ENCODE data around the gene SCYL2. TPM values are rescaled to one million over a fixed set of nuclear protein-coding genes. Genes with fewer than 3 reads are reported as not detected.
A peak's percentile ranks its signal among the peaks of the same experiment; 100 is the strongest.

SCYL2 gene
- total and polyA plus RNA-seq, 2 of the 13 experiments (the other 11 are each of a cell fraction or from before 2014, with no cell fraction given), result 11.4 to 28.8 TPM

DNA sequence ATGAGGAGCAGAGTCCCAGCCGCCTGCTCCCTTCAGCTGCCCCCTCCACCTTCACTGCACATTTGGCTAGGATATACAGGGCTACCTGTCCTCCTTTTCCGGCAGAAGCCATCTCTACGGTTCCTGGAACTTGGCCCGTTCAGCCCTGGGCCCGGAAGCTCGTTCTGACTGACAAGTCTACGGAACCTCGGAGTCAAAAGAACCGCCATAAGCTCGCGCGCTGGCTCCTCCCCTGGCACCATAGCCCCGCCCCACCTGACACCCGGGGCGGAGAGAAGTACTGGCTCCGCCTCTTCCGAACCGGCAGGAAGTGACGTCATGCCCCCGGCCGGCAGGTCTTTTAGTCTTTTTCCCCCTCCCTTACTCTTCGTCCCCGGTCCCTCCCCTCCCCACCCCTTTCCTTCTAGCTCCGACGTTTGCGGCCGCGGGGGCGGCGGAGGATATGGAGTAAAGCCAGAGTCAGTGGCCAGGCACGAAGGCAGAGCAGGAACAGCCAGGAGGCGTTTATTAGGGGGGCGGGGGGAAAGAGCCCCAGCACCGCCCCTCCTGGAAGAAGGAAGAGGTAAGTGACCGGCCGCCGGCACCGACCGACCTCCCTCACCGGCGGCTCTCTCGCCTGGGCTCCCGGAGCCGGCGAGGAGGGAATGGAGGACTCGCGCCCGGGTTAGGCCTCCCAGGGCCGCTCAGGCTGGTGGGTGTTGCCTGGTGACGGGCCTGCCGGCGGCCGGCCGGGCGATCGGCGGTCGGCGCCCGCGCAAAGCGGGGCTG lies at the start of gene SCYL2, which contains the start of gene DEPDC4 (continued):
- TF ChIP-seq, protein P1, sequence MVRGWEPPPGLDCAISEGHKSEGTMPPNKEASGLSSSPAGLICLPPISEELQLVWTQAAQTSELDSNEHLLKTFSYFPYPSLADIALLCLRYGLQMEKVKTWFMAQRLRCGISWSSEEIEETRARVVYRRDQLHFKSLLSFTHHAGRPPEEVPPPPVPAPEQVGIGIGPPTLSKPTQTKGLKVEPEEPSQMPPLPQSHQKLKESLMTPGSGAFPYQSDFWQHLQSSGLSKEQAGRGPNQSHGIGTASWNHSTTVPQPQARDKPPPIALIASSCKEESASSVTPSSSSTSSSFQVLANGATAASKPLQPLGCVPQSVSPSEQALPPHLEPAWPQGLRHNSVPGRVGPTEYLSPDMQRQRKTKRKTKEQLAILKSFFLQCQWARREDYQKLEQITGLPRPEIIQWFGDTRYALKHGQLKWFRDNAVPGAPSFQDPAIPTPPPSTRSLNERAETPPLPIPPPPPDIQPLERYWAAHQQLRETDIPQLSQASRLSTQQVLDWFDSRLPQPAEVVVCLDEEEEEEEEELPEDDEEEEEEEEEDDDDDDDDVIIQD (CRISPR knock-in tag; IDR thresholded peaks at IDR 0.05; ENCODE audit: low read depth), result peak; percentile 15; the same call in 1 of the 2 replicates
- peak; percentile 69; the same call in 1 of the 2 replicates for TF ChIP-seq ZNF709 (CRISPR knock-in tag; IDR thresholded peaks at IDR 0.05)
- TF ChIP-seq, protein P2, sequence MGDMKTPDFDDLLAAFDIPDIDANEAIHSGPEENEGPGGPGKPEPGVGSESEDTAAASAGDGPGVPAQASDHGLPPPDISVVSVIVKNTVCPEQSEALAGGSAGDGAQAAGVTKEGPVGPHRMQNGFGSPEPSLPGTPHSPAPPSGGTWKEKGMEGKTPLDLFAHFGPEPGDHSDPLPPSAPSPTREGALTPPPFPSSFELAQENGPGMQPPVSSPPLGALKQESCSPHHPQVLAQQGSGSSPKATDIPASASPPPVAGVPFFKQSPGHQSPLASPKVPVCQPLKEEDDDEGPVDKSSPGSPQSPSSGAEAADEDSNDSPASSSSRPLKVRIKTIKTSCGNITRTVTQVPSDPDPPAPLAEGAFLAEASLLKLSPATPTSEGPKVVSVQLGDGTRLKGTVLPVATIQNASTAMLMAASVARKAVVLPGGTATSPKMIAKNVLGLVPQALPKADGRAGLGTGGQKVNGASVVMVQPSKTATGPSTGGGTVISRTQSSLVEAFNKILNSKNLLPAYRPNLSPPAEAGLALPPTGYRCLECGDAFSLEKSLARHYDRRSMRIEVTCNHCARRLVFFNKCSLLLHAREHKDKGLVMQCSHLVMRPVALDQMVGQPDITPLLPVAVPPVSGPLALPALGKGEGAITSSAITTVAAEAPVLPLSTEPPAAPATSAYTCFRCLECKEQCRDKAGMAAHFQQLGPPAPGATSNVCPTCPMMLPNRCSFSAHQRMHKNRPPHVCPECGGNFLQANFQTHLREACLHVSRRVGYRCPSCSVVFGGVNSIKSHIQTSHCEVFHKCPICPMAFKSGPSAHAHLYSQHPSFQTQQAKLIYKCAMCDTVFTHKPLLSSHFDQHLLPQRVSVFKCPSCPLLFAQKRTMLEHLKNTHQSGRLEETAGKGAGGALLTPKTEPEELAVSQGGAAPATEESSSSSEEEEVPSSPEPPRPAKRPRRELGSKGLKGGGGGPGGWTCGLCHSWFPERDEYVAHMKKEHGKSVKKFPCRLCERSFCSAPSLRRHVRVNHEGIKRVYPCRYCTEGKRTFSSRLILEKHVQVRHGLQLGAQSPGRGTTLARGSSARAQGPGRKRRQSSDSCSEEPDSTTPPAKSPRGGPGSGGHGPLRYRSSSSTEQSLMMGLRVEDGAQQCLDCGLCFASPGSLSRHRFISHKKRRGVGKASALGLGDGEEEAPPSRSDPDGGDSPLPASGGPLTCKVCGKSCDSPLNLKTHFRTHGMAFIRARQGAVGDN (CRISPR knock-in tag; IDR thresholded peaks at IDR 0.05), result peak; percentile 73
- TF ChIP-seq, protein P3, sequence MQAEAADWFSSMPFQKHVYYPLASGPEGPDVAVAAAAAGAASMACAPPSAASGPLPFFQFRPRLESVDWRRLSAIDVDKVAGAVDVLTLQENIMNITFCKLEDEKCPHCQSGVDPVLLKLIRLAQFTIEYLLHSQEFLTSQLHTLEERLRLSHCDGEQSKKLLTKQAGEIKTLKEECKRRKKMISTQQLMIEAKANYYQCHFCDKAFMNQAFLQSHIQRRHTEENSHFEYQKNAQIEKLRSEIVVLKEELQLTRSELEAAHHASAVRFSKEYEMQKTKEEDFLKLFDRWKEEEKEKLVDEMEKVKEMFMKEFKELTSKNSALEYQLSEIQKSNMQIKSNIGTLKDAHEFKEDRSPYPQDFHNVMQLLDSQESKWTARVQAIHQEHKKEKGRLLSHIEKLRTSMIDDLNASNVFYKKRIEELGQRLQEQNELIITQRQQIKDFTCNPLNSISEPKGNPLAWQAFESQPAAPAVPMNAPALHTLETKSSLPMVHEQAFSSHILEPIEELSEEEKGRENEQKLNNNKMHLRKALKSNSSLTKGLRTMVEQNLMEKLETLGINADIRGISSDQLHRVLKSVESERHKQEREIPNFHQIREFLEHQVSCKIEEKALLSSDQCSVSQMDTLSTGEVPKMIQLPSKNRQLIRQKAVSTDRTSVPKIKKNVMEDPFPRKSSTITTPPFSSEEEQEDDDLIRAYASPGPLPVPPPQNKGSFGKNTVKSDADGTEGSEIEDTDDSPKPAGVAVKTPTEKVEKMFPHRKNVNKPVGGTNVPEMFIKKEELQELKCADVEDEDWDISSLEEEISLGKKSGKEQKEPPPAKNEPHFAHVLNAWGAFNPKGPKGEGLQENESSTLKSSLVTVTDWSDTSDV (CRISPR knock-in tag; IDR thresholded peaks at IDR 0.05), result 0 out of 2 replicates have a peak, but pooled peaks have one; percentile 25
- 0 out of 2 replicates have a peak, but pooled peaks have one; percentile 9 for TF ChIP-seq ELF3 (CRISPR knock-in tag; IDR thresholded peaks at IDR 0.05)
- no peak for TF ChIP-seq MBNL3 (CRISPR knock-in tag; conservative IDR thresholded peaks at IDR 0.05)
- TF ChIP-seq NFYB (CRISPR knock-in tag; IDR thresholded peaks at IDR 0.05), result peak; percentile 66
- TF ChIP-seq SP4 (CRISPR knock-in tag; IDR thresholded peaks at IDR 0.05), result peak; percentile 93; the same call in 1 of the 2 replicates
- no peak for TF ChIP-seq NFRKB (IDR thresholded peaks at IDR 0.05)
- peak; percentile 79; the same call in 1 of the 2 replicates for TF ChIP-seq ZNF773 (CRISPR knock-in tag; IDR thresholded peaks at IDR 0.05; ENCODE audit: borderline replicate concordance)
- no peak for TF ChIP-seq MIER3 (CRISPR knock-in tag; IDR thresholded peaks at IDR 0.05; ENCODE audit: borderline replicate concordance)
- no peak for TF ChIP-seq ZNF343 (CRISPR knock-in tag; IDR thresholded peaks at IDR 0.05)

Data from HepG2 (cell line).